Activated CD4-positive, CD25-positive, alpha-beta regulatory T cell treated with anti-CD3 and anti-CD28 coated beads, Interleukin-2, amount 50 U/mL, for 16 hours (primary cell): ENCODE results near the gene PPP1R1B.
A peak's percentile ranks its signal among the peaks of the same experiment; 100 is the strongest.

Source experiments
- DNase-seq: peaks from one replicate; pipeline ENCODE4 v3.0.0-alpha.2; 2020; ENCODE audit warnings: low read depth, low spot score

The PPP1R1B gene

DNA sequence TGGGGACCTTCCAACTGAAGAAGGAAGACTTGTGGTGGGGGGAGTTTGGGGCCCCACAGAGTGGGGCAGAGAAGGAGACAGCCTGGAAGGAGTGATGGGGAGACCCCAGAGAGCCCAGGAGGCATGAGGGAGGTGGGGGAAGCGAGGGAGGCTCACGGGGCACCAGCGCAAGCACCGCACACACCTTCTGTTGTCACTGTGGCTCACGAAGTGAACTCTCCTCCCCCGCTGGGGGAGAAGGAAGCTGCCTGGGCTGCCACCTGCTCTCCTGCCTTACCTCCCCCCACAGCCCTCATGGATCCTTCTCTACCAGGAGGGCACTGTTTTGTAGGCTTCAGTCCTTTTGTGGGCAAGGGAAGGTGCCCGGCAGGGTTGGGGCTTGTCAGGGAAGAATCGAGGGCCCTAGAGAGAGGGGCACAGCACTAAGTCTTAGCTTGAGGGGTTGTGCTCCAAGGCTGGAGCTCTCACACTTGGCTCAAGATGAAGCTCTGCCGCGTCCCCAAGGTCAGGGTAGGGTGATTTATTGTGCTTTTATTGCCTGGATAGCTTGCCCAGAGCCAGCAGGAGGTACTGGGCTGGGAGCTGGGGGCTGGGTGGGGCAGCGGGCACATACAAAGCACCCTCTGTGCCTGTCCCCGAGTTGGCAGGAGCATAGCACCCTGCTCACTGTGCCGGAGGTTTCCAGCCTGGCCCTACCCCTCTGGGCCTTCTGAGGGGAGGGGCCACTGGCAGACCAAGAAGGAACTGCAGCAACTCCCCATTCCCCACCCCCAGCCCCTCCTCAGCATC lies 5.6 kb downstream of the PPP1R1B start:
- no peak for DNase-seq

DNA sequence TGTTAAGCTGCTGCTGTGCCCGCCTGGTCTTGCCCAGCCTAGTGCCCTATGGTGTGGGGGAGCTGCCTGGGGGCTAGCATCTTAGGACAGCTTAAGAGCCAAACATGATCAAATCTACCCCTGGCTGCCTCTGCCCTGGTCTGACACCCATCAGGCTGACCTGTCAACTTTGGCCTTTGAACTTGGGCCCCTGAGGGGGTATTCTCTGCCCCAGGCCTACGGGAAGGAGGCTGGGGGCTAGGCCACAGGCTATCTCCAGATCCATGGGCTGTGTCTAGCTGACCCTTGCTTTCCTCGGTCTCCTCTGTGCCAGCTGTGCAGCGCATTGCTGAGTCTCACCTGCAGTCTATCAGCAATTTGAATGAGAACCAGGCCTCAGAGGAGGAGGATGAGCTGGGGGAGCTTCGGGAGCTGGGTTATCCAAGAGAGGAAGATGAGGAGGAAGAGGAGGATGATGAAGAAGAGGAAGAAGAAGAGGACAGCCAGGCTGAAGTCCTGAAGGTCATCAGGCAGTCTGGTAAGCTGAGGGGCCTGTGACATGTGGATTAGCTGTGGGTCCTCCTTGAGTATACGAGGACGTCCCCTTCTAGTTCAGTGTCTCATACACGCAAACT lies 6.9 kb downstream of the PPP1R1B start:
- DNase-seq, result no peak

- no peak for DNase-seq
Measured at GRCh38 chr17:39634384-39634871, 7.7 kb downstream of the PPP1R1B start.

DNA sequence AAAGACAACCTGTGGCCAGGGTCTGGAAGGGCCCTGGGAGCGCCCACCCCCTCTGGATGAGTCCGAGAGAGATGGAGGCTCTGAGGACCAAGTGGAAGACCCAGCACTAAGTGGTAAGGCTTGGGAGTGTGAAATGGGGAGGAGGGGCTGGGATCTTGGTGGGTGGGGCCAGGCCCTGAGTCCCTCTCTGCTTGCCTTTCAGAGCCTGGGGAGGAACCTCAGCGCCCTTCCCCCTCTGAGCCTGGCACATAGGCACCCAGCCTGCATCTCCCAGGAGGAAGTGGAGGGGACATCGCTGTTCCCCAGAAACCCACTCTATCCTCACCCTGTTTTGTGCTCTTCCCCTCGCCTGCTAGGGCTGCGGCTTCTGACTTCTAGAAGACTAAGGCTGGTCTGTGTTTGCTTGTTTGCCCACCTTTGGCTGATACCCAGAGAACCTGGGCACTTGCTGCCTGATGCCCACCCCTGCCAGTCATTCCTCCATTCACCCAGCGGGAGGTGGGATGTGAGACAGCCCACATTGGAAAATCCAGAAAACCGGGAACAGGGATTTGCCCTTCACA lies 8.9 kb downstream of the PPP1R1B start:
- DNase-seq, result no peak

DNA sequence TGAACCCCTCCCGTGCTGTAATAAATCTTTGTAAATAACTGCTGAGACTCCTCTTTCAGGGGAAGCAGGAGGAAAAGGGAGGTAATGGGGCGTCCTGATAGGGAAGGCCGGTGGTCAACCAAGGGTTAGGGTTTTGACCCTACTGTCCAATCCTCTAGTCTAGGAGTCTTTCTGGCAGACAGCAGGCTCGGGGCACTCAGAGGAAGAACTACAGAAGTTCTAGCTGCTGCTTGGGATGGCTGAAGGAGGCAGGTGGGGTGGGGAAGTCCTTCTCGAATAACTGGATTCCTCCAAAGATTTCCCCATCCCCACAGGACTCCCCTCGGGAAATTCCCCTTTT lies 9.8 kb downstream of the PPP1R1B start:
- no peak for DNase-seq

GRCh38 chr17:39636927-39637736 lies 10.4 kb downstream of the PPP1R1B start, which contains the start of gene STARD3:
Gene STARD3, plus strand, starts transcription at chr17:39637144. Its CDS starts 16,388 bp downstream, at chr17:39653532.
- peak; percentile 80 for DNase-seq

DNA sequence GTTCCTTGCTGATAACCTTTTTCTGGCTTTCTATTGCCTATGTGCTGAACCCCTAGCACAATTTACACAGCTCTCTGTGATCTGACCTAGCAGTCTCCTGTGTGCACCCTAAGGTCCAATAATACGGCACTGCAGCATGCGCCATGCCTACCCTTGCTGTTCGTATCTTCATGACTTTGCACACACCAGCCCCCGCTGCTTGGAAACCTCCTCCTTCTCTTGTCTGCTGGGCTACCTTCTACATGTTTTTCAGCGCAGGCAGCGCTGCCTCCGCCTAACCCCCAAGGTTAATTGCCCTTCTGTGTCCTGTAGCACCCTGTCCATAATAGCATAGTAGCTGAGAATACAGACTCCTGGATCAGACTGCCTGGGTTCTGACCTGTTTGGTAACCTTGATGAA lies 11.6 kb downstream of the PPP1R1B start:
- no peak for DNase-seq

DNA sequence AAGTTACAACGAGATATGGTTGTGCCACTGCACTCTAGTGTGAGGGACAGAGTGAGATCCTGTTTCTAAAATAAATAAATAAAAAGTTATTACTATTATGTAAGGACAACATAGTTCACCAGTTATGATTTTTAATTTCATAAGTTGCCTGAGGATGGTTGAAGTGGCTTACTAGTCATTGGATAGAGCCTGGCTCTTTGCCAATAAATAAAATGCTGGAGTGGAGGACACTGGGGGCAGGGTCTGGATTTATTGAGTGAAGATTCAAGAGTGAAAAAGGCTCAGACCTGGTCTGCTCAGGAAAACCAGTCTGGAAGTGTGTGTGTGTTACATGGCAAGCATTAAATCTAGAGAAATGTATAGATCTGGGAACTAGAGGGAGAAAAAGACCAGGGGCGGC lies 12.3 kb downstream of the PPP1R1B start:
- DNase-seq, result no peak

- no peak for DNase-seq
Measured at GRCh38 chr17:39639566-39640458, 13.1 kb downstream of the PPP1R1B start.

DNA sequence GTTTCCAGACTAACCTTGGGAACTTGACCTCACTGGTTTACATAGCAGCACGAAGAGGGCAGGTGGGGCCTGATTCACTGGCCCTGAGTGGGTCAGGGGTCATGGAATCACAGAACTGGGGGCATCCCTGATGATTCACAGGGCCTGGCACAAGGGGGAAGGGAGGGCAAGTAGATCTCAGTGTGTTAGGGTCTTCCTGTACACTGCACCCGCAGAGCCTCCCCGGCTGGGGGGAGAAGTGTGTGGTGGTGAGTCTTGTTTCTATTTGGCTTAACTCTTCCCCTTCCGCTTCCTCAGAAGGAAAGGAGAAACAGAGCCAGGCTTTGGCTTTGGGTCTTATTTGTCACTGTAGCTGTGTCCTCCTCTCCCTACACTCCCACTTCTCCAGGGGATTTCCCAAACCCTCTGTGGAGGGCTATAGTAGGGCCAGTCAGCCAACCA lies 13.9 kb downstream of the PPP1R1B start:
- no peak for DNase-seq

GRCh38 chr17:39641097-39641496 lies 14.3 kb downstream of the PPP1R1B start:
- no peak for DNase-seq

GRCh38 chr17:39641883-39642282 lies 15.1 kb downstream of the PPP1R1B start:
- DNase-seq, result no peak

DNA sequence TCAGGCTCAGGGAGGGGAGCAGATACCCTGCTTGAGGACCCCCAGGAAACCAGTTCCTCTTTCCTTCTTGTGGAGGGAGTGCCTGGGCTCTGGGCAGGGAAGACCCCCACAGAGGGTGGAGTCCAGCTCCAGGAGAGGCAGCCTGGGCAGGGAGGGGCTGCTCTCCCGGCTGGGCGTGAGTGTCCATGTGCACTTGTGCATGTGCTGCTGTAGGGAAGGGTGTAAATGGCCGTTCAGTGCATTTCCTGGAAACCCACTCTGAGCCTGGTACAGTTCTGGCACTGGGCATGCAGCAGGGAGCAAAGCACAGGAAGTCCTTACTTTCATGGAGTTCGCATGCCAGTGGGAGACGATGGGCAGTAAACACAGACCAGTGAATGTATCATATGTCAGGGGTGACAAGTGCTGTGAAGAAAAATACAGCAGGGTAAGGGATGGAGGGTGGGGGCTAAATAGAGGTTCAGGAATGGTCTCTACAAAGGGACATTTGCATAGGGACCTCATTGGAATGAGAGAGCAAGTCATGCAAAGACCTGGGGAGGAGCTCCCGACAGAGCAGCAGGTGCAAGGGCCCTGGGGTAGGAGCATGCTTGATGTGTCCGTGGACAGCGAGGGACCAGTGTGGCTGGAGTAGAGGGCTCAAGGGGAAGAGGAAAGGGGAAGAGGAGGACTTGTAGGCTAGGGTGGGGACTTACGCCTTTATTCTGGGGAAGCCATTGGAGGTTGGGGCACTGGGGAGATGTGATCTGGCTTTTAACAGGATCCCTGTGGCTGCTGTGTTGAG lies 15.7 kb downstream of the PPP1R1B start:
- DNase-seq, result no peak

GRCh38 chr17:39643271-39643670 lies 16.5 kb downstream of the PPP1R1B start:
- no peak for DNase-seq

DNA sequence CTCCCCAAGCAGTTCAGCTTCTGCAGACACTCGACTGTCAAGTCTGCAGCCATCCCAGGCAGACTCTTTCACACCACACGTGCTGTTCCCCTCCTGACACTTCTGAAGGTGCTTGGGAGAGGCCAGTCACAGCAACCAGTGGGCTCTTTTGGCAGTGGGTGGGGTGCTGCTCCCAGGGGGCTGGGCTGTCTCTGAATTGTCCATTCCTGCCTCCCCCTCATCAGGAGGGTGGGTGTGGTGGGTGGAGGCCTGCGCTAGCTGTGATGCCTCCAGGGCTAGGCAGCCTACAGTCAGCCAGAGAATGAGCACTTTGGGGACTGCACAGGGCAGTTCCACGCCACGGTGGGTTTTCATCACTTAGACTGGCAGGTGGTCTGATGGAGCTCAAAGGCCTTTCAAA lies 20.5 kb downstream of the PPP1R1B start:
- no peak for DNase-seq

- DNase-seq, result no peak
Measured at GRCh38 chr17:39648616-39649366, 22.0 kb downstream of the PPP1R1B start.

GRCh38 chr17:39650121-39650579 lies 23.4 kb downstream of the PPP1R1B start:
- no peak for DNase-seq

DNA sequence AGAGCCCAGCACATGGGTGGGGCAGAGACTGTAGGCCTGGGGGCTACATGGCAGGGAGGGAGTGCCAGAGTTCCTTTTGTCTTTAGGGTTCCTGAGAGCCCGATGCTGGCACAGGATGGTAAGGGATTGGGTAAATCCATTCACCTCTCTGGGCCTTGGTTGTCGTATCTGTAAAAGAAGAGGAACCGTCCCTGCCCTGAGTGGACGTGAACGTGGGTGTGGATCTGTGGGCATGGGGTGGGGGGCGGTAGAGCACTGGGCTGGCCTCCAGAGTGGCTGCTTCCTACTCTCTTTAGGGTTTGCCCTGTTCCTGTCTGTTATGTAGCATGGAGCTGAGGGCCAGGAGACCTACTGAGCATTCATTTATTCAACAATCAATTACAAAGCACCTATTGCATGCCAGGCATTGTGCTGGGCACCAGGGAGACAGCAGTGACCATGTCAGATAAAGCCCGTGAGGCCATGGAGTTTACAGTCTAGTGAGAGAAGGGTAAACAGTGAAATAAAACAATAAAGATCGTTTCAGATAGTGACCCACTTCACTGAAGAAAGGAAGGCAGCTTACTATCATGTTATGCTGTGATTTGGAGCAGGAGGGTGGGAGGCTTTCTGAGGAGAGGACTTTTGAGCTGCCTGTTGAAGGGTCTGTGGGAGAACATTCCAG lies 25.3 kb downstream of the PPP1R1B start:
- no peak for DNase-seq
